ENCODE results near the gene FMN1.

Gene FMN1

DNA sequence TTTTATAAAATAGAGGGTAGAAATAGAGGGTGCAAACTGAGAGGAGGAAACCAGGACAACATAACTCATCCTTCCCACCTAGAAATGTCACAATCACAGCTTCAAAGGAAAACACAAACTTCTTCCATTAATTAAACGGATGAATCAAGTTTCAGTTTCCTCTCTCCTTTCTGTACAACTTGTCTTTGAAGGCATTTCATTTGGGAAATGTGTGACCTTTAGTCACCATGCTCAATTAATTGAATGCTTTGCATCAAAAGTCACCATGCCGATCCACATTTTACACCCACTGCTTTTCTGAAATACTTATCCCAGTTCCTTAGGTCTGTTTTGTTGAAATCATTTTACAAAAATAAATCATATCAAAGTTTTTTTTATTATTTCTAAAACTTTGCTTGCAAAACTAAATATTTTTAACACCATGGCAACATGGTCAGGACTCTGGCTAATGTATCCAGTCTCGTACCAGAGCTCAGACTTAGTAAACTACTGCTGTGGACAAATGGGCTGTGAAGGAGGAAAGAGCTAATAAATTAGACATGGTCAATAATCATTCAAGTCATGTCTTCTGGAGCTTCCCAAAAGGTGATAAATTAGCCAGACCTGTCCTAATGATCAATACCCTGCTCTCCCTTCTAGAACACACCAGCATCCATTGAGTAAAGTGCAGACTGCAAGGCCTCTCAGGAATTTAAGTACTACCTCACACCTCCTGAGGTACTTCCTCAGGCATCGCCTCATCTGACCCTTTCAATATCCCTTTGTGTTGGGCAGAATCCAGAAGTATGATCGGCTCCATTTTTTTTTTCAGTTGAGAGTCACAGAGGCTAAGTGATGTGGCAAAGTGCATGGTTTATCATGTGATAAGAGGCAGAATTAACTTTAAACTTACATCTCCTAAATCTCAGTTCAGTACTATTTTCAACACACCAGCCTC is 315.4 kb downstream of the FMN1 start:
- TF ChIP-seq, protein P1, sequence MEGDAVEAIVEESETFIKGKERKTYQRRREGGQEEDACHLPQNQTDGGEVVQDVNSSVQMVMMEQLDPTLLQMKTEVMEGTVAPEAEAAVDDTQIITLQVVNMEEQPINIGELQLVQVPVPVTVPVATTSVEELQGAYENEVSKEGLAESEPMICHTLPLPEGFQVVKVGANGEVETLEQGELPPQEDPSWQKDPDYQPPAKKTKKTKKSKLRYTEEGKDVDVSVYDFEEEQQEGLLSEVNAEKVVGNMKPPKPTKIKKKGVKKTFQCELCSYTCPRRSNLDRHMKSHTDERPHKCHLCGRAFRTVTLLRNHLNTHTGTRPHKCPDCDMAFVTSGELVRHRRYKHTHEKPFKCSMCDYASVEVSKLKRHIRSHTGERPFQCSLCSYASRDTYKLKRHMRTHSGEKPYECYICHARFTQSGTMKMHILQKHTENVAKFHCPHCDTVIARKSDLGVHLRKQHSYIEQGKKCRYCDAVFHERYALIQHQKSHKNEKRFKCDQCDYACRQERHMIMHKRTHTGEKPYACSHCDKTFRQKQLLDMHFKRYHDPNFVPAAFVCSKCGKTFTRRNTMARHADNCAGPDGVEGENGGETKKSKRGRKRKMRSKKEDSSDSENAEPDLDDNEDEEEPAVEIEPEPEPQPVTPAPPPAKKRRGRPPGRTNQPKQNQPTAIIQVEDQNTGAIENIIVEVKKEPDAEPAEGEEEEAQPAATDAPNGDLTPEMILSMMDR (IDR thresholded peaks at IDR 0.05; ENCODE audit: low read depth, low read length, missing control alignments): no peak
- Histone ChIP-seq H3K36me3 (replicated peaks) (peaks cover 3% of the 10 kb centered on the region), H3K4me3 (ENCODE audit: low read depth, low read length) (no peak overlapping the region), H3K27ac (no peak overlapping the region), H3K27me3 (replicated peaks) (no peaks in the 10 kb centered on the region)
- no peak for DNase-seq
- in situ Hi-C loops (cut with HindIII; ENCODE audit: low pct_ligation_motif_present, low sequenced_read_pairs): no loop called here

DNA sequence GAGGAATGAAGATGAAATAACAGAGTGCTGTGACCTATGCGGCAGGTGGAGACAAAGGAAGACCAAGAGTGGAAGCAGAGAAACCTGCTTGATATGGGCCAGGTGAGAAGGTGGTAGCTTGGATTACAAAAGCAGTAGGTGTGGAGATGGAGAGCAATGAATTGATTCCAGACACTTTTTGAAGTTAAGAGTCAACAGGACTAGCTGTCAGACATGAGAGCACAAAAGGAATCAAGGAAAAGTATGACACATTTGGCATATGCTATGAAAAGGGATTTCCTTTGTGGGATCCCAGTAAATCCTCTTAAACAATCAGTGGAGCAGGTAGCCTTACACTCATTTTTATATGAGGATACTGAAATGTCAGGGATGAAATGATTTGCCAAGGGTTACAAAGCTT is 316.2 kb downstream of the FMN1 start:
- Histone ChIP-seq H3K27me3 (replicated peaks) (no peaks in the 10 kb centered on the region), H3K4me3 (ENCODE audit: low read depth, low read length) (no peak overlapping the region), H3K36me3 (replicated peaks) (no peaks in the 10 kb centered on the region), H3K27ac (no peak overlapping the region)
- TF ChIP-seq, protein P1 (IDR thresholded peaks at IDR 0.05; ENCODE audit: low read depth, low read length, missing control alignments): no peak
- no peak for DNase-seq
- in situ Hi-C loops (cut with HindIII; ENCODE audit: low pct_ligation_motif_present, low sequenced_read_pairs): no loop called here

GRCh38 chr15:32877252-32878019 is 317.1 kb downstream of the FMN1 start:
- Histone ChIP-seq H3K36me3 (replicated peaks) (no peaks in the 10 kb centered on the region), H3K27me3 (replicated peaks) (no peaks in the 10 kb centered on the region), H3K4me3 (ENCODE audit: low read depth, low read length) (no peak overlapping the region), H3K27ac (no peak overlapping the region)
- DNase-seq: no peak
- TF ChIP-seq, protein P1 (IDR thresholded peaks at IDR 0.05; ENCODE audit: low read depth, low read length, missing control alignments): no peak
- in situ Hi-C loops (cut with HindIII; ENCODE audit: low pct_ligation_motif_present, low sequenced_read_pairs): no loop called here

- Histone ChIP-seq H3K36me3 (replicated peaks) (no peaks in the 10 kb centered on the region), H3K27ac (no peak overlapping the region), H3K27me3 (replicated peaks) (no peaks in the 10 kb centered on the region), H3K4me3 (ENCODE audit: low read depth, low read length) (no peak overlapping the region)
- no peak for DNase-seq
- in situ Hi-C loops (cut with HindIII; ENCODE audit: low pct_ligation_motif_present, low sequenced_read_pairs): no loop called here
- TF ChIP-seq, protein P1 (IDR thresholded peaks at IDR 0.05; ENCODE audit: low read depth, low read length, missing control alignments): no peak
Observed at GRCh38 chr15:32873284-32874114, 321.0 kb downstream of the FMN1 start.

DNA sequence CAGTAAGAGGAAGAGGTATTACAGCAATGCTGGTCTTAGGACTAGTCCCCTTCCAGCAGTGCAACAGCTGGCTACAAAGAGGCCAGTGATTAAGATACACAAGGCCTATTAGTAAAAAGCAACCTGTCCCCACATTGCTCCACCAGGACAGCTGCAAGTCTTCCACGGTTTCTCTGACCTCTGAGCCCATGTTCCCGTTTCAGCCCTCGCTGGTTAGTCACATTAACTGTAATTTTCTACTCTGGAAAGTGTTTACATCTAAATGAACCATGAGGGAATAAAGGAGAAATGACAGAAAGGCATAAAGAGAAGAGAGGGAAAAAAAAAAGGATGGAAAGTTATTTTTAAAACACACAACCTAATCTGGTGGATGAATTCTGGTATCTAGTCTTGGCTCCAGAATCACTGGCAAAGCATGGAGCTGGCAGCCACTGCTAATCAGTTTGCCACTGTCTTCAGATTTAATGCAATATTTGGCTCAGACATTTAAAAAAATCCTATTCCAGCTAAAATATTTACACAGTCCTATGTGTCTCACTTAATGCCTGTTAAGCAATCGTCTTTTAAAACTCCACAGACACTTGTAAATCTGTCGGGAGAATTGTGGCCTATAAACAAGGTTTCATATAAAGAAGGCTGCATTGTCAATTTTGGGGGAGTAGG is 321.8 kb downstream of the FMN1 start:
- H3K27me3 ChIP-seq (replicated peaks): no peaks in the 10 kb centered on the region
- TF ChIP-seq, protein P1 (IDR thresholded peaks at IDR 0.05; ENCODE audit: low read depth, low read length, missing control alignments): no peak
- in situ Hi-C loops (cut with HindIII; ENCODE audit: low pct_ligation_motif_present, low sequenced_read_pairs): no loop called here
- no peak overlapping the region for H3K27ac ChIP-seq
- H3K4me3 ChIP-seq (ENCODE audit: low read depth, low read length): no peak overlapping the region
- H3K36me3 ChIP-seq (replicated peaks): no peaks in the 10 kb centered on the region
- no peak for DNase-seq

Measured in brain microvascular endothelial cell (primary cell).